HEK293T (cell line): Measurements from ENCODE around the gene LPCAT1.

Experiments
- CTCF ChIA-PET: fragments of 350-600 bp; formaldehyde crosslinking; extraction: SDS; loops from one replicate; lab custom pipeline; 2021; ENCODE audit warnings: antibody characterized with exemption, inconsistent platforms; lab: Yijun Ruan, JAX
- POLR2A ChIA-PET: fragments of 350-600 bp; formaldehyde crosslinking; extraction: SDS; loops from one replicate; lab custom pipeline; 2020; ENCODE audit warnings: antibody characterized with exemption, inconsistent platforms; lab: Yijun Ruan, JAX
- DNase-seq: peaks from one replicate; pipeline ENCODE4 v3.0.0; 2012; ENCODE audit warnings: mixed read lengths; ENCODE audit errors: extremely low spot score
- ARNT ChIP-seq: fragments of 450-650 bp; IDR thresholded peaks from 2 replicates; pipeline ENCODE4 v1.6.1; 2017; ENCODE audit warnings: mild to moderate bottlenecking
- BHLHE40 ChIP-seq: fragments of 450-650 bp; IDR thresholded peaks from 2 replicates; pipeline ENCODE4 v1.6.1; 2016; ENCODE audit warnings: mild to moderate bottlenecking, moderate library complexity, borderline replicate concordance
- CTBP1 ChIP-seq: fragments of 450-650 bp; IDR thresholded peaks from 2 replicates; pipeline ENCODE4 v1.6.1; 2016; ENCODE audit warnings: borderline replicate concordance
- ELF4 ChIP-seq: fragments of 450-650 bp; IDR thresholded peaks from 2 replicates; pipeline ENCODE4 v1.6.1; 2017; ENCODE audit warnings: antibody characterized with exemption
- FOXA1 ChIP-seq: fragments of 450-650 bp; IDR thresholded peaks from 2 replicates; pipeline ENCODE4 v1.6.1; 2016; ENCODE audit warnings: mild to moderate bottlenecking
- FOXK2 ChIP-seq: fragments of 450-650 bp; IDR thresholded peaks from 2 replicates; pipeline ENCODE4 v1.6.1; 2016; ENCODE audit warnings: mild to moderate bottlenecking
- FOXM1 ChIP-seq: fragments of 450-650 bp; IDR thresholded peaks from 2 replicates; pipeline ENCODE4 v1.6.1; 2017; ENCODE audit warnings: mild to moderate bottlenecking, borderline replicate concordance
- HDGF ChIP-seq: fragments of 450-650 bp; IDR thresholded peaks from 2 replicates; pipeline ENCODE4 v1.6.1; 2017; ENCODE audit warnings: antibody characterized with exemption, borderline replicate concordance
- L3MBTL2 ChIP-seq: fragments of 450-650 bp; conservative IDR thresholded peaks from 2 replicates; pipeline ENCODE4 v1.6.1; 2016; ENCODE audit warnings: mild to moderate bottlenecking
- LEF1 ChIP-seq: fragments of 450-650 bp; IDR thresholded peaks from 2 replicates; pipeline ENCODE4 v1.6.1; 2017; ENCODE audit warnings: mild to moderate bottlenecking, borderline replicate concordance
- NFRKB ChIP-seq: fragments of 450-650 bp; IDR thresholded peaks from 2 replicates; pipeline ENCODE4 v1.6.1; 2016; ENCODE audit warnings: mild to moderate bottlenecking, moderate library complexity
- PKNOX1 ChIP-seq: fragments of 450-650 bp; IDR thresholded peaks from 2 replicates; pipeline ENCODE4 v1.6.1; 2016
- SP1 ChIP-seq: fragments of 450-650 bp; IDR thresholded peaks from 2 replicates; pipeline ENCODE4 v1.6.1; 2017
- SUZ12 ChIP-seq: fragments of 450-650 bp; IDR thresholded peaks from 2 replicates; pipeline ENCODE4 v1.6.1; 2016; ENCODE audit warnings: mild to moderate bottlenecking
- TARDBP ChIP-seq: fragments of 450-650 bp; IDR thresholded peaks from 2 replicates; pipeline ENCODE4 v1.6.1; 2016
- ZNF384 ChIP-seq: fragments of 450-650 bp; IDR thresholded peaks from 2 replicates; pipeline ENCODE4 v1.6.1; 2016

The LPCAT1 gene

GRCh38 chr5:1443171-1443570 is 80.6 kb downstream of the LPCAT1 start:
- ChIA-PET CTCF (no interaction called here), POLR2A (no interaction called here)
- DNase-seq, result no peak
- TF ChIP-seq BHLHE40 (no peak), L3MBTL2 (no peak), SUZ12 (no peak), CTBP1 (no peak), FOXM1 (no peak), TARDBP (no peak), FOXA1 (no peak), PKNOX1 (no peak), HDGF (no peak), ARNT (no peak), SP1 (no peak), NFRKB (no peak), LEF1 (no peak), FOXK2 (no peak), ELF4 (no peak), ZNF384 (no peak)

- ChIA-PET CTCF (no interaction called here), POLR2A (no interaction called here)
- TF ChIP-seq FOXA1 (no peak), SP1 (no peak), FOXM1 (no peak), CTBP1 (no peak), L3MBTL2 (no peak), ELF4 (no peak), HDGF (no peak)
- no peak for DNase-seq
Measured at GRCh38 chr5:1442222-1443145, 81.3 kb downstream of the LPCAT1 start.

- POLR2A ChIA-PET, result no interaction called here
- no peak for TF ChIP-seq ZNF384
- no peak for TF ChIP-seq HDGF
- TF ChIP-seq FOXA1, result no peak
- no peak for TF ChIP-seq TARDBP
- TF ChIP-seq FOXK2, result no peak
- TF ChIP-seq L3MBTL2, result no peak
- no peak for TF ChIP-seq SUZ12
- no peak for TF ChIP-seq PKNOX1
- TF ChIP-seq BHLHE40, result no peak
- no peak for TF ChIP-seq ARNT
- CTCF ChIA-PET, result no interaction called here
- DNase-seq, result no peak
Measured at GRCh38 chr5:1441166-1441865, 82.4 kb downstream of the LPCAT1 start.

GRCh38 chr5:1440098-1440493 is 83.7 kb downstream of the LPCAT1 start:
- DNase-seq, result no peak
- CTCF ChIA-PET, result no interaction called here
- TF ChIP-seq SUZ12, result no peak
- TF ChIP-seq HDGF, result no peak
- peak; percentile 69 for TF ChIP-seq PKNOX1
- TF ChIP-seq CTBP1, result no peak
- TF ChIP-seq FOXM1, result no peak
- no peak for TF ChIP-seq ZNF384
- POLR2A ChIA-PET, result no interaction called here

- no peak for TF ChIP-seq PKNOX1
- no peak for TF ChIP-seq SP1
- TF ChIP-seq ARNT, result no peak
- no peak for TF ChIP-seq HDGF
- no peak for TF ChIP-seq SUZ12
- no peak for TF ChIP-seq ELF4
- TF ChIP-seq NFRKB, result no peak
- TF ChIP-seq ZNF384, result no peak
- TF ChIP-seq FOXM1, result no peak
- ChIA-PET POLR2A (no interaction called here), CTCF (interaction anchor here (1.3 kb wide), 1 partner anchor 28 kb away, joined by 3 read pairs; no protein-coding TSS in a partner anchor)
- no peak for DNase-seq
Measured at GRCh38 chr5:1439388-1440097, 84.2 kb downstream of the LPCAT1 start.
